ENCODE data around the gene FBF1. TPM values are rescaled to one million over a fixed set of nuclear protein-coding genes. Genes with fewer than 3 reads are reported as not detected.
A peak's percentile ranks its signal among the peaks of the same experiment; 100 is the strongest.

FBF1 gene
- total RNA-seq, 1 experiment from 2014 or later: 33.6 TPM

DNA sequence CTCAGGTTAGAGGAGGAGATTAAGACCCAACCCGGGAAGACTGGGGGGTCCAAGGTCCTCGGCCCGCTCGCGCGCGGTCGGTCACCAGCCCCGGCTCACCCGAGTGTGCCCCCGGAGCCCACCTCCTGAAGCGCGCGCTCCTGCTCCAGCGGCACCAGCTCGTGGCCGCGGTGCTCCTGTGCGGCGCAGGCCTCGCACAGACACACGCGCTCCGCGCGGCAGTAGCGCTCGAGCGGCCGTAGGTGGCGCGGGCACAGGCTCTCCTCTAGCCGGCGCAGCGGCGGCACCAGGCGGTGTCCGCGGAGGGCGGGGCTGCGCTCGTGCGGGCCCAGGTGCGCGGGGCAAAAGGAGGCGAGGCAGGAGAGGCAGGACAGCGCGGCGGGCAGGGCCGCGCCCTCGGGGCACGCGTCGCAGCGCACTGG lies 63.1 kb downstream of the FBF1 start:
- intact Hi-C loops (cut with micrococcal nuclease; ENCODE audit: unreplicated experiment): loop anchor here (5.0 kb wide), 1 partner anchor 95 kb away; the partner anchor contains the start of gene UNK
- H3K27me3 Mint-ChIP-seq (ENCODE audit: unreplicated experiment): no peaks in the 10 kb centered on the region
- TF ChIP-seq, protein P1, sequence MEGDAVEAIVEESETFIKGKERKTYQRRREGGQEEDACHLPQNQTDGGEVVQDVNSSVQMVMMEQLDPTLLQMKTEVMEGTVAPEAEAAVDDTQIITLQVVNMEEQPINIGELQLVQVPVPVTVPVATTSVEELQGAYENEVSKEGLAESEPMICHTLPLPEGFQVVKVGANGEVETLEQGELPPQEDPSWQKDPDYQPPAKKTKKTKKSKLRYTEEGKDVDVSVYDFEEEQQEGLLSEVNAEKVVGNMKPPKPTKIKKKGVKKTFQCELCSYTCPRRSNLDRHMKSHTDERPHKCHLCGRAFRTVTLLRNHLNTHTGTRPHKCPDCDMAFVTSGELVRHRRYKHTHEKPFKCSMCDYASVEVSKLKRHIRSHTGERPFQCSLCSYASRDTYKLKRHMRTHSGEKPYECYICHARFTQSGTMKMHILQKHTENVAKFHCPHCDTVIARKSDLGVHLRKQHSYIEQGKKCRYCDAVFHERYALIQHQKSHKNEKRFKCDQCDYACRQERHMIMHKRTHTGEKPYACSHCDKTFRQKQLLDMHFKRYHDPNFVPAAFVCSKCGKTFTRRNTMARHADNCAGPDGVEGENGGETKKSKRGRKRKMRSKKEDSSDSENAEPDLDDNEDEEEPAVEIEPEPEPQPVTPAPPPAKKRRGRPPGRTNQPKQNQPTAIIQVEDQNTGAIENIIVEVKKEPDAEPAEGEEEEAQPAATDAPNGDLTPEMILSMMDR (IDR thresholded peaks at IDR 0.05; ENCODE audit: unreplicated experiment): no peak
- peak; percentile 84 for DNase-seq
- CTCF ChIA-PET: interaction anchor here (0.6 to 3.1 kb wide), 5 partner anchors 22 to 448 kb away, joined by 3 to 22 read pairs (median 6); partner anchors contain the start of genes MRPL38, UNC13D and WBP2
- H3K9me3 Mint-ChIP-seq (ENCODE audit: low read depth, unreplicated experiment): no peaks in the 10 kb centered on the region
- H3K4me3 Mint-ChIP-seq (ENCODE audit: low read depth, unreplicated experiment): peak overlapping the region; percentile 87
- peaks cover 18% of the 10 kb centered on the region for H3K4me1 Mint-ChIP-seq (ENCODE audit: low read depth, unreplicated experiment)
- H3K36me3 Mint-ChIP-seq (ENCODE audit: insufficient read depth, unreplicated experiment): peaks cover 60% of the 10 kb centered on the region
- peak overlapping the region; percentile 83 for H3K27ac Mint-ChIP-seq (ENCODE audit: unreplicated experiment)
- BruUV-seq (replicated peaks): no TSS peak

DNA sequence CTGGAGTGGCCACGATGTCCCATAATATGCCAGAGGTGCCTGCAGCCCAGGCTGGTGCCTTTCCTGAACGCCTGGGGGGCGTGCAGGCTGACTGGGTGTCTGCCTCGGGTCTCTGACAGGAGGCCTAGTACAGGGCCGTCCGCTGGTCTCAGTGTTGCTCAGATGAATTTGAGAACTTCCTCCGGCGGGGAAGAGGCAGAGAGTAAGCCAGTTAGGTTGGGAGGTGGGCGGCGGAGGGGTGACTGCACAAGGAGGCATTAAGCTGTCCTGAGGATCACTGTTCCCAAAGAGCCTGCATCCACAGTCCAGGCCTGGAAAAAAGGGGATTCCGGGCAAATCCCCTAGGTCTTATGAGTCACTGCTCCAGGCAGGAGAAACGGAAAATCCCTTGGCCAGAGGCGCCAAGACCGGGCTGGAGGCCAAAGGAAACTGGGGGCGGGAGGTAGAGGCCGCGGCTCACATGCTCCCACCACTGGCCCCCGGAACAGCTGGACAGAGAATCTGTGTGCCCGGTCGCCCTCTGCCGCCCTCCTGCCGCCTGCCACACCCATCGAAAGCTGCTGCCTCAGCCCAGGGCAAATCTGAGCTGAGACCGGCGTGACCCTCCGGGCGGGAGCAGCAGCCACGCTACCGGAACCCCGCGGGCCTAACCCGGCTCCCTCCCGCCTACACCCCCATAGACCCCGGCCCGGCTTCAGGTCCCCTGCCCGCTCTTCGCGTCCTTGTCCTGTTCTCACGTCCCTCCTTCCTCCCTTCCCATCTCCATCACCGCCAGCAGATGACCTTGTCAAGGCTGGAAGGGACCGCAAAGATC lies 63.7 kb downstream of the FBF1 start:
- peak overlapping the region; percentile 83 for H3K27ac Mint-ChIP-seq (ENCODE audit: unreplicated experiment)
- TF ChIP-seq, protein P1 (IDR thresholded peaks at IDR 0.05; ENCODE audit: unreplicated experiment): no peak
- peaks cover 66% of the 10 kb centered on the region for H3K36me3 Mint-ChIP-seq (ENCODE audit: insufficient read depth, unreplicated experiment)

DNA sequence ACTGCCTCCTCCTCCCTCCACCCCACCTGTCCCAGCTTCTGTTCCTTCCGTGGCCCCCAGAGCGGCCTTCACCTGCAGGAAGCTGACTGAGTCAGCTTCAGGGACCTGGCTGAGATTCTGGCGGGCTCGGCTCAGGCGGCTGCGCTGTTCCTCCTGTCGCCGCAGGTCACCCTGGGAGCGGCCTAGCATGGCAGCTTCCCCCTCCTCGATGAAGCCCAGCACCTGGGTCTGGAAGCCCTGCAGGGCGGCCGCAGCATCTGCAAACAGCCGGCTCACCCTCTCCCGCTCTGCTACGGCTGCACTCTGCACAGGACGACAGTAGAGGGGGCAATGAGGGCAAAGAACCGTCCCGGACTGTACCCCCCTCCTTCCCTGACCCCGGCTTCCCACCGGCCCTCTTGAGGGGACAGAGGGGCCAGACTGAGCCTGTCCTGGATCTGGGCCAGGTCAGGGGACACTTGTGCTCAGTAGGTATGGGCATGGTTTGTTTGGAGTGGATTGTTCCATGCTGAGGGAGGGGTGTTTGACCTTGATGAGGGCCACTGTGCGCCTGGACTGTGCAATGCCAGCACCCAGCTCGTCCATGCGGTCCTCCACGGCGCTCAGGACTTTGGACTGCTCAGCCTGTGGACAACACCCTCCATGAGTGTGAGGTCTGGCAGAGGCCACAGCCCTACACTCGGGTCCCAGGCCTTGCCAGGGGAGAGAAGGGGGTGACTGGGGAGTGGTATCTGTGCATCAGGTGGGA lies 64.5 kb downstream of the FBF1 start:
- peaks cover 18% of the 10 kb centered on the region for H3K4me1 Mint-ChIP-seq (ENCODE audit: low read depth, unreplicated experiment)

More for the DNA sequence above, 63.7 kb downstream of the FBF1 start:
- intact Hi-C loops (cut with micrococcal nuclease; ENCODE audit: unreplicated experiment): loop anchor here (5.0 kb wide), 1 partner anchor 95 kb away; the partner anchor contains the start of gene UNK
- Mint-ChIP-seq H3K4me1 (ENCODE audit: low read depth, unreplicated experiment) (peaks cover 18% of the 10 kb centered on the region), H3K9me3 (ENCODE audit: low read depth, unreplicated experiment) (no peaks in the 10 kb centered on the region), H3K27me3 (ENCODE audit: unreplicated experiment) (no peaks in the 10 kb centered on the region), H3K4me3 (ENCODE audit: low read depth, unreplicated experiment) (peak overlapping the region; percentile 87)
- TSS peak; percentile 40 for BruUV-seq (replicated peaks)
- peak; percentile 82 for DNase-seq
- CTCF ChIA-PET: interaction anchor here (0.6 to 3.1 kb wide), 5 partner anchors 21 to 448 kb away, joined by 3 to 22 read pairs (median 6); partner anchors contain the start of genes MRPL38, UNC13D and WBP2

DNA sequence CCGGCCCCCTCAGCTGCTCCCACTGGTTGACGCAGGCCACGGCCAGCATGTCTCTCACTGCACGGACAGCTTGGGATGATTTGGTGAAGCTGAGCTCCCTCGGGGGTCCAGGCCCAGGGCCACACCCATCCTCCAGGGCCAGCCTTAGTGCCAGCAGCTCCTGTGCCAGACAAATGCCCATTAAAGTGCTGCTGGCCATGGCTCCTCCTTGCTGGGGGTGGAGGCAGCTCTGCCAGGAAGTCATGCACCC lies 65.0 kb downstream of the FBF1 start:
- Mint-ChIP-seq H3K27ac (ENCODE audit: unreplicated experiment) (peak overlapping the region; percentile 83), H3K4me1 (ENCODE audit: low read depth, unreplicated experiment) (peaks cover 19% of the 10 kb centered on the region), H3K36me3 (ENCODE audit: insufficient read depth, unreplicated experiment) (peaks cover 66% of the 10 kb centered on the region), H3K4me3 (ENCODE audit: low read depth, unreplicated experiment) (peak overlapping the region; percentile 87), H3K27me3 (ENCODE audit: unreplicated experiment) (no peaks in the 10 kb centered on the region), H3K9me3 (ENCODE audit: low read depth, unreplicated experiment) (no peaks in the 10 kb centered on the region)
- BruUV-seq (replicated peaks): no TSS peak
- CTCF ChIA-PET: interaction anchor here (0.6 to 1.9 kb wide), 7 partner anchors 10 to 30 kb away, joined by 3 to 23 read pairs (median 7); partner anchors contain the start of genes MRPL38, TRIM65 and WBP2
- TF ChIP-seq, protein P1 (IDR thresholded peaks at IDR 0.05; ENCODE audit: unreplicated experiment): no peak
- intact Hi-C loops (cut with micrococcal nuclease; ENCODE audit: unreplicated experiment): loop anchor here (5.0 kb wide), 1 partner anchor 94 kb away; the partner anchor contains the start of gene UNK
- DNase-seq: no peak

More for the DNA sequence above, 64.5 kb downstream of the FBF1 start:
- peak overlapping the region; percentile 87 for H3K4me3 Mint-ChIP-seq (ENCODE audit: low read depth, unreplicated experiment)
- BruUV-seq (replicated peaks): no TSS peak
- no peaks in the 10 kb centered on the region for H3K27me3 Mint-ChIP-seq (ENCODE audit: unreplicated experiment)
- peak; percentile 91 for DNase-seq
- CTCF ChIA-PET: interaction anchor here (0.6 to 1.9 kb wide), 7 partner anchors 9 to 97 kb away, joined by 3 to 23 read pairs (median 7); partner anchors contain the start of genes MRPL38, TRIM65 and WBP2
- H3K9me3 Mint-ChIP-seq (ENCODE audit: low read depth, unreplicated experiment): no peaks in the 10 kb centered on the region
- TF ChIP-seq, protein P1 (IDR thresholded peaks at IDR 0.05; ENCODE audit: unreplicated experiment): no peak
- peak overlapping the region; percentile 83 for H3K27ac Mint-ChIP-seq (ENCODE audit: unreplicated experiment)
- H3K36me3 Mint-ChIP-seq (ENCODE audit: insufficient read depth, unreplicated experiment): peaks cover 66% of the 10 kb centered on the region
- intact Hi-C loops (cut with micrococcal nuclease; ENCODE audit: unreplicated experiment): loop anchor here (5.0 kb wide), 1 partner anchor 94 kb away; the partner anchor contains the start of gene UNK

Measured in Calu3 (cell line).